K562 (cell line): ENCODE measurements around the gene MATN1. TPM values are rescaled to one million over a fixed set of nuclear protein-coding genes. Genes with fewer than 3 reads are reported as not detected.
A peak's percentile ranks its signal among the peaks of the same experiment; 100 is the strongest.

Experiments used
- ATAC-seq: fragments of 200-7000 bp; cut with Tn5 transposase; 3 replicates; pipeline ENCODE4 v1.9.1; 2020; ENCODE audit warnings: moderate library complexity
- BruUV-seq: library from RNA; stranded (reverse); fragments of 400-500 nt; replicated peaks from 2 replicates; lab custom pipeline; 2021; lab: Mats Ljungman, UMichigan
- CTCF ChIA-PET: fragments of 300-600 bp; formaldehyde crosslinking; extraction: SDS; loops from one replicate; lab custom pipeline; 2021; ENCODE audit warnings: low intra/inter-chr PET ratio; lab: Yijun Ruan, JAX
- POLR2A ChIA-PET: fragments of 300-600, 350-650 bp; sonication (Branson Sonifier 250); formaldehyde crosslinking; extraction: SDS; loops from one replicate; lab custom pipeline; 2021; ENCODE audit warnings: antibody characterized with exemption, inconsistent platforms; lab: Yijun Ruan, JAX
- DNase-seq, 4 experiments: peaks; one replicate each; pipeline versions ENCODE4 v3.0.0 to v3.0.0-alpha.2; 2011 to 2018; ENCODE audit warnings: low spot score in 3 of 4, mixed read lengths in 3 of 4; ENCODE audit errors: extremely low read depth in 1 of 4
- FAIRE-seq: peaks from 2 replicates; lab custom pipeline; 2011; peaks lifted over from hg19 to GRCh38; lab: Jason Lieb, UNC
- H2AFZ ChIP-seq: 2 replicates; pipeline ENCODE4 v1.6.0; 2011; ENCODE audit warnings: low read depth, low read length, control low read depth, inconsistent platforms
- H3K27ac ChIP-seq: fragments of 200-600 bp; 3 replicates; pipeline ENCODE4 v1.8.0; 2011; ENCODE audit warnings: low read depth, mild to moderate bottlenecking, control low read depth, inconsistent platforms, low read length, moderate library complexity, mixed read lengths; ENCODE audit errors: extremely low read depth
- H3K27me3 ChIP-seq, 2 experiments: fragments of 300-600 bp in 1 of 2; 2 replicates in 1 of 2; 3 replicates in 1 of 2; pipeline versions ENCODE4 v1.6.0 to v1.8.0; 2011; ENCODE audit warnings: inconsistent platforms in 2 of 2, low read length in 2 of 2, mild to moderate bottlenecking in 1 of 2, mixed read lengths in 1 of 2, moderate library complexity in 1 of 2; ENCODE audit not compliant: control insufficient read depth in 2 of 2, insufficient read depth in 2 of 2
- H3K36me3 ChIP-seq: fragments of 300-600 bp; 3 replicates; pipeline ENCODE4 v1.8.0; 2011; ENCODE audit warnings: mild to moderate bottlenecking, low read length, inconsistent platforms; ENCODE audit not compliant: control insufficient read depth, insufficient read depth
- H3K4me1 ChIP-seq, 2 experiments: fragments of 200-600 bp in 1 of 2; replicated peaks in 1 of 2; 2 replicates in 1 of 2; 3 replicates in 1 of 2; pipeline versions ENCODE4 v1.5.1 to v1.8.0; 2011; ENCODE audit warnings: inconsistent platforms in 2 of 2, low read length in 2 of 2, mild to moderate bottlenecking in 1 of 2, mixed read lengths in 1 of 2, moderate library complexity in 1 of 2; ENCODE audit not compliant: control insufficient read depth in 2 of 2, insufficient read depth in 2 of 2
- H3K4me2 ChIP-seq: 2 replicates; pipeline ENCODE4 v1.6.1; 2011; ENCODE audit warnings: low read length, control low read depth, inconsistent platforms, mixed read lengths; ENCODE audit not compliant: insufficient read depth
- H3K4me3 ChIP-seq: fragments of 200-600 bp; sonication (generic), shearing (Covaris generic); 2 replicates; pipeline ENCODE4 v1.5.1; 2016; ENCODE audit warnings: control low read depth, inconsistent platforms
- H3K79me2 ChIP-seq: fragments of 200-600 bp; 3 replicates; pipeline ENCODE4 v1.8.0; 2011; ENCODE audit warnings: low read length, inconsistent platforms; ENCODE audit not compliant: control insufficient read depth, insufficient read depth
- H3K9ac ChIP-seq, 2 experiments: 2 replicates each; pipeline versions ENCODE4 v1.6.0 to v1.6.1; 2011; ENCODE audit warnings: low read depth in 2 of 2, low read length in 2 of 2, control low read depth in 1 of 2, inconsistent platforms in 1 of 2, mild to moderate bottlenecking in 1 of 2, mixed read lengths in 1 of 2; ENCODE audit not compliant: insufficient read depth in 1 of 2
- H3K9me1 ChIP-seq: one replicate; pipeline ENCODE4 v1.6.0; 2011; ENCODE audit warnings: inconsistent platforms, mild to moderate bottlenecking, low read length, moderate library complexity; ENCODE audit not compliant: control insufficient read depth, insufficient read depth
- H3K9me3 ChIP-seq: replicated peaks from 2 replicates; pipeline ENCODE4 v1.5.1; 2011; ENCODE audit warnings: low read depth, low read length, inconsistent platforms; ENCODE audit not compliant: control insufficient read depth, insufficient read depth
- H4K20me1 ChIP-seq: replicated peaks from 2 replicates; pipeline ENCODE4 v1.6.1; 2011; ENCODE audit warnings: low read length, inconsistent platforms, mixed read lengths; ENCODE audit not compliant: control insufficient read depth, insufficient read depth
- BMI1 ChIP-seq: fragments of 150-350 bp; IDR thresholded peaks from 2 replicates; pipeline ENCODE4 v1.6.1; 2014; ENCODE audit warnings: low read length
- CXXC5 ChIP-seq: fragments of 250-450 bp; sonication (Bioruptor Pico); IDR thresholded peaks from 2 replicates; pipeline ENCODE4 v1.8.0; 2022; ENCODE audit warnings: inconsistent platforms, mild to moderate bottlenecking, moderate library complexity
- MLX ChIP-seq, 2 experiments: fragments of 450-650 bp in 1 of 2; sonication (generic) in 1 of 2; formaldehyde crosslinking; conservative IDR thresholded peaks; 2 replicates each; pipeline versions ENCODE4 v1.4.0 to v1.8.1; 2020 to 2022; ENCODE audit warnings: mild to moderate bottlenecking in 1 of 2, missing genetic modification reagents in 1 of 2
- PYGO2 ChIP-seq: fragments of 450-650 bp; IDR thresholded peaks from 2 replicates; pipeline ENCODE4 v1.6.1; 2016; ENCODE audit warnings: mild to moderate bottlenecking, missing genetic modification characterization, moderate library complexity, missing compliant biosample characterization
- SMARCE1 ChIP-seq: fragments of 450-650 bp; IDR thresholded peaks from 2 replicates; pipeline ENCODE4 v1.7.1; 2016; ENCODE audit warnings: mild to moderate bottlenecking
- SPI1 ChIP-seq: IDR thresholded peaks from 2 replicates; pipeline ENCODE4 v1.6.1; 2011; ENCODE audit warnings: low read depth, low read length, control low read depth, borderline replicate concordance
- TCF3 ChIP-seq: sonication (generic); formaldehyde crosslinking; IDR thresholded peaks from 2 replicates; pipeline ENCODE4 v1.4.0; 2020; ENCODE audit warnings: mild to moderate bottlenecking, missing genetic modification reagents
- ZBTB1 ChIP-seq: sonication (generic); formaldehyde crosslinking; IDR thresholded peaks from 2 replicates; pipeline ENCODE4 v1.8.1; 2023; ENCODE audit warnings: missing genetic modification reagents, low read depth, mild to moderate bottlenecking, borderline replicate concordance
- ZKSCAN3 ChIP-seq: fragments of 250-450 bp; sonication (Bioruptor Pico); IDR thresholded peaks from 2 replicates; pipeline ENCODE4 v1.4.0; 2020
- WGBS: fragments of 100-300 bp; shearing (Covaris generic); methylation state at CpG from one replicate; pipeline ENCODE4 v1.1.6; 2016; ENCODE audit warnings: low coverage, mixed read lengths; ENCODE audit not compliant: insufficient coverage; ENCODE audit errors: missing lambda C conversion rate; 5-methylcytosine and 5-hydroxymethylcytosine counted together
- in situ Hi-C: fragments of 300-500 bp; cut with MboI; formaldehyde crosslinking; loops from 4 replicates; pipeline ENCODE4 v1.15.0; 2018; ENCODE audit warnings: inconsistent platforms, mixed read lengths
- intact Hi-C: fragments of 100-400 bp; cut with micrococcal nuclease; formaldehyde crosslinking; loops from 2 replicates; pipeline ENCODE4 v1.14.2; 2022
- polyA plus RNA-seq, 8 experiments: library from polyadenylated mRNA; depleted of rRNA in 4 of 8; stranded (reverse) in 5 of 8; unstranded in 3 of 8; fragments of >200 nt; fragmentation: Nextera tagmentation in 2 of 8; fragmentation: Illumina TruSeq in 1 of 8; extraction: Ambion mirVana in 2 of 8; extraction: Trizol in 1 of 8; gene quantifications; 2 replicates each; pipeline versions ENCODE4 v1.2.1 to v1.2.3, GENCODE V29; 2011 to 2014; ENCODE audit warnings: inconsistent platforms in 1 of 8, missing spikeins in 1 of 8
- total RNA-seq, 7 experiments: library from RNA; depleted of rRNA in 6 of 7; stranded (reverse); fragments of >200 nt in 6 of 7; fragmentation: Illumina TruSeq in 2 of 7; extraction: Trizol in 2 of 7; gene quantifications; 2 replicates each; pipeline versions ENCODE4 v1.2.1 to v1.2.3, GENCODE V29; 2011 to 2021; ENCODE audit warnings: low replicate concordance in 1 of 7

MATN1 gene
- total and polyA plus RNA-seq, 9 of the 15 experiments (the other 6 are each of a cell fraction or from before 2014, with no cell fraction given) = 0.10 to 2.3 (median 1.2) TPM

- ChIA-PET CTCF (no interaction called here), POLR2A (no interaction called here)
- intact Hi-C loops = no loop called here
- Histone ChIP-seq H3K4me3 (no peak overlapping the region), H2AFZ (no peak overlapping the region), H3K27me3 (peaks cover 13 to 68% of the 10 kb centered on the region in 2 experiments; a peak in 4 of 5 replicates), H4K20me1 (no peaks in the 10 kb centered on the region), H3K4me1 (no peaks in the 10 kb centered on the region), H3K27ac (no peak overlapping the region), H3K9me1 (no peaks in the 10 kb centered on the region), H3K9ac (no peak overlapping the region), H3K9me3 (no peaks in the 10 kb centered on the region), H3K4me2 (no peak overlapping the region), H3K79me2 (no peaks in the 10 kb centered on the region), H3K36me3 (no peaks in the 10 kb centered on the region)
- no peak for TF ChIP-seq SMARCE1
- no peak for TF ChIP-seq ZKSCAN3 (CRISPR knock-in tag)
- TF ChIP-seq PYGO2 (tag) = no peak
- TF ChIP-seq SPI1 = peak; percentile 40; the same call in 1 of the 2 replicates
- no peak for TF ChIP-seq MLX (CRISPR knock-in tag; conservative IDR thresholded peaks at IDR 0.05)
- TF ChIP-seq CXXC5 (CRISPR knock-in tag) = no peak
- TF ChIP-seq BMI1 = no peak
- no peak for TF ChIP-seq ZBTB1 (CRISPR knock-in tag)
- no peak for TF ChIP-seq TCF3
- in situ Hi-C loops = no loop called here
- peak in 1 of 4 experiments; percentile 15 for DNase-seq
- 4% methylated on average over 7 of the region's 7 CpGs for WGBS
- ATAC-seq = peak; percentile 46
- FAIRE-seq = no peak
- BruUV-seq = no TSS peak
Measured at GRCh38 chr1:30668024-30668423, 55.4 kb downstream of the MATN1 start.
